Testis (tissue), 2 donors: ENCODE measurements around the gene ABCD1.

ENCODE experiments used
- CTCF ChIP-seq, 3 experiments: fragments of 450-650 bp in 2 of 3; fragments of 200-600 bp in 1 of 3; sonication (generic) in 1 of 3; IDR thresholded peaks; one replicate each; pipeline ENCODE4 v1.5.1; 2016 to 2019; ENCODE audit warnings: antibody characterized with exemption in 3 of 3, mild to moderate bottlenecking in 2 of 3, moderate library complexity in 1 of 3
- POLR2A ChIP-seq: fragments of 450-650 bp; IDR thresholded peaks from one replicate; pipeline ENCODE4 v1.6.1; 2017; ENCODE audit warnings: antibody characterized with exemption, mild to moderate bottlenecking, moderate library complexity

GRCh38 chrX:153728095-153728494 lies 3.4 kb downstream of the ABCD1 start:
- TF ChIP-seq CTCF (IDR thresholded peaks at IDR 0.05) (no peak), POLR2A (no peak)
